ENCODE data around the gene RASGRF1.

RASGRF1 gene

GRCh38 chr15:79090487-79091203 is at the start of gene RASGRF1 (continued):
- TF ChIP-seq ZSCAN4 (tag by site-specific recombination; IDR thresholded peaks at IDR 0.05), result peak; percentile 94
- peak; percentile 52; the same call in 1 of the 2 replicates for TF ChIP-seq ZNF692 (tag by site-specific recombination; IDR thresholded peaks at IDR 0.05)
- TF ChIP-seq PRDM10 (tag by site-specific recombination; IDR thresholded peaks at IDR 0.05), result peak; percentile 46
- TF ChIP-seq HOXD13 (CRISPR knock-in tag; IDR thresholded peaks at IDR 0.05; ENCODE audit: borderline replicate concordance), result no peak
- TF ChIP-seq ZBTB48 (tag by site-specific recombination; IDR thresholded peaks at IDR 0.05), result peak; percentile 86
- TF ChIP-seq ZNF404 (tag by site-specific recombination; IDR thresholded peaks at IDR 0.05), result no peak
- no peak for TF ChIP-seq ZNF140 (tag by site-specific recombination; IDR thresholded peaks at IDR 0.05)
- peak; percentile 87 for TF ChIP-seq ZNF398 (tag by site-specific recombination; IDR thresholded peaks at IDR 0.05)
- TF ChIP-seq KLF16 (tag by site-specific recombination; IDR thresholded peaks at IDR 0.05), result peak; percentile 35; the same call in 1 of the 2 replicates
- 0 out of 2 replicates have a peak, but pooled peaks have one; percentile 16 for TF ChIP-seq ZNF2 (tag by site-specific recombination; IDR thresholded peaks at IDR 0.05)
- 0 out of 2 replicates have a peak, but pooled peaks have one; percentile 15 for TF ChIP-seq ZNF600 (tag by site-specific recombination; IDR thresholded peaks at IDR 0.05)
- TF ChIP-seq PATZ1 (tag by site-specific recombination; IDR thresholded peaks at IDR 0.05), result peak; percentile 45; the same call in 1 of the 2 replicates
- TF ChIP-seq PBX3 (CRISPR knock-in tag; IDR thresholded peaks at IDR 0.05), result 0 out of 2 replicates have a peak, but pooled peaks have one; percentile 48
- TF ChIP-seq ZBTB20 (tag by site-specific recombination; IDR thresholded peaks at IDR 0.05), result peak; percentile 49; the same call in 1 of the 2 replicates
- no peak for TF ChIP-seq ZNF670 (tag by site-specific recombination; IDR thresholded peaks at IDR 0.05; ENCODE audit: low read depth)
- no peak for TF ChIP-seq ZNF677 (tag by site-specific recombination; IDR thresholded peaks at IDR 0.05)
- TF ChIP-seq OSR2 (tag by site-specific recombination; IDR thresholded peaks at IDR 0.05), result no peak

Data from HEK293 (cell line).